Left ventricle myocardium superior (tissue), 1 donor: Measurements from ENCODE around the gene ZFPM1. TPM values are rescaled to one million over a fixed set of nuclear protein-coding genes. Genes with fewer than 3 reads are reported as not detected.

Experiments used
- ATAC-seq: fragments of 200-7000 bp; cut with Tn5 transposase; one replicate; pipeline ENCODE4 v1.9.1; 2020; ENCODE audit warnings: mild to moderate bottlenecking, moderate library complexity
- DNase-seq: peaks from one replicate; pipeline ENCODE4 v3.0.0-alpha.2; 2020
- intact Hi-C: fragments of 100-400 bp; cut with micrococcal nuclease; formaldehyde crosslinking; loops from one replicate; pipeline ENCODE4 v1.11.0; 2022
- total RNA-seq: library from RNA; stranded (reverse); fragmentation: NEBNext Ultra II Directional; extraction: Animal tissue kit (Norgen Biotek cat#: 25700); gene quantifications from one replicate; pipeline ENCODE4 v1.2.1, GENCODE V29; 2021
- donor health status: DM: no; HTN: yes; CAD: no; lungs with severe emphysema.

ZFPM1 gene
- total RNA-seq, 1 donor from 2014 or later = 3.5 TPM

DNA sequence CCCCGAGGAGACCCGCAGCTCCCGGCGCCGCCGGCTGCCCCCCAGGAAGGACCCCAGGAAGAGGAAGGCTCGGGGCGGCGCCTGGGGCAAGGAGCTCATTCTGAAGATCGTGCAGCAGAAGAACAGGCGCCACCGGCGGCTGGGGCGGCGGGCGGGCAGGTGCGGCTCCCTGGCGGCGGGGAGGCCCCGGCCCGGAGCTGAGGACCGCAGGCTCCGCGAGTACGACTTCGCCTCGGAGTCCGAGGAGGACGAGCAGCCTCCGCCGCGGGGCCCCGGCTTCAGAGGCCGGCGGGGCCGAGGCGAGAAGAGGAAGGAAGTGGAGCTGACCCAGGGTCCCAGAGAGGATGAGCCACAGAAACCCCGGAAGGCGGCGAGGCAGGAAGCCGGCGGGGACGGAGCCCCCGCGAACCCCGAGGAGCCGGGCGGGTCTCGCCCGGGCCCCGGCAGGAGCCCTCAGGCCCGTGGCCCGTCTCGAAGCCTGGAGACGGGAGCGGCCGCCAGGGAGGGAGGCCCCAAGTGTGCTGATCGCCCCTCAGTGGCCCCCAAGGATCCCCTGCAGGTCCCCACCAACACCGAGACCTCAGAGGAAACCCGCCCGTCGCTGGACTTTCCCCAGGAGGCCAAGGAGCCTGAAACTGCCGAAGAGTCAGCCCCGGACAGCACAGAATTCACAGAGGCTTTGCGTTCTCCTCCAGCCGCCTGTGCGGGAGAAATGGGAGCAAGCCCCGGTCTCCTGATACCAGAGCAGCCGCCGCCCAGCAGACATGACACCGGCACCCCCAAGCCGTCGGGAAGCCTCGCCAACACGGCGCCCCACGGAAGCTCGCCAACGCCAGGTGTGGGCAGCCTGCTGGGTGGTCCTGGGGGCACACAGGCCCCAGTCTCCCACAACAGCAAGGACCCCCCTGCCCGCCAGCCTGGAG is 22.3 kb upstream of the ZFPM1 start:
- intact Hi-C loops = no loop called here
- DNase-seq (peak; percentile 65), ATAC-seq (peak; percentile 41)

GRCh38 chr16:88431651-88432050 is 21.4 kb upstream of the ZFPM1 start:
- intact Hi-C loops = no loop called here
- ATAC-seq = no peak

DNA sequence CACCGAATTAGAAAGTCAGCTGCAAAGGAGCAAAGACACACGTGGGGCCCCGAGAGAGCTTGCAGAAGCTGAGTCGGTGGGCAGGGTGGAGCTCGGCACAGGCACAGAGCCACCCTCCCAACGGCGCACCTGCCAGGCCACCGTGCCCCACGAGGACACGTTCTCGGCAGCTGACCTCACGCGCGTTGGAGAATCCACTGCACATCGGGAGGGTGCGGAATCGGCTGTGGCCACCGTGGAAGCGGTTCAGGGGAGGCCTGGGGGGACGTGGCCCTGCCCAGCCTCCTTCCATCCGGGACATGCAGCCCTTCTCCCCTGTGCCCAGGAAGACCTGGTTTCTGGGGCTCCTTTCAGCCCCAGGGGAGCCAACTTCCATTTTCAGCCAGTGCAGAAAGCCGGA is 20.9 kb upstream of the ZFPM1 start:
- DNase-seq (no peak), ATAC-seq (no peak)
- intact Hi-C loops = no loop called here

More at GRCh38 chr16:88431651-88432050, 21.4 kb upstream of the ZFPM1 start:
- DNase-seq = no peak

DNA sequence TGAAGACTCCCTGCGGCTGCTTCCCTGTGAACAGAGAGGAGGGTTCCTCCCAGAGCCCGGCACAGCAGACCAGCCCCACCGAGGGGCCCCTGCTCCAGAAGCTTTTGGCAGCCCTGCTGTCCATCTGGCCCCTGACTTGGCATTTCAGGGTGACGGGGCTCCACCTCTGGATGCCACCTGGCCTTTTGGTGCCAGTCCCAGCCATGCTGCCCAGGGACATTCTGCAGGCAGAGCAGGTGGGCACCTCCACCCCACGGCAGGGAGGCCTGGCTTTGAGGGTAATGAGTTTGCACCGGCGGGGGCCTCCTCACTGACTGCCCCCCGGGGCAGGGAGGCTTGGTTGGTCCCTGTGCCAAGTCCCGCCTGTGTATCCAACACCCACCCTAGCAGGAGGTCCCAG is 20.3 kb upstream of the ZFPM1 start:
- no peak for DNase-seq
- intact Hi-C loops = no loop called here
- no peak for ATAC-seq

GRCh38 chr16:88433632-88434352 is 19.3 kb upstream of the ZFPM1 start:
- DNase-seq (no peak), ATAC-seq (no peak)
- intact Hi-C loops = no loop called here

GRCh38 chr16:88434353-88434690 is 18.8 kb upstream of the ZFPM1 start:
- intact Hi-C loops = no loop called here
- DNase-seq (no peak), ATAC-seq (no peak)

- ATAC-seq = no peak
- intact Hi-C loops = no loop called here
- no peak for DNase-seq
These were observed 18.3 kb upstream of the ZFPM1 start for GRCh38 chr16:88434746-88435145.

- ATAC-seq (no peak), DNase-seq (no peak)
- intact Hi-C loops = no loop called here
These were observed 17.4 kb upstream of the ZFPM1 start for GRCh38 chr16:88435437-88436355.

GRCh38 chr16:88436796-88437195 is 16.3 kb upstream of the ZFPM1 start:
- intact Hi-C loops = no loop called here
- no peak for DNase-seq

GRCh38 chr16:88437367-88437964 is 15.6 kb upstream of the ZFPM1 start:
- DNase-seq (peak; percentile 79), ATAC-seq (peak; percentile 53)
- intact Hi-C loops = no loop called here

More at GRCh38 chr16:88436796-88437195, 16.3 kb upstream of the ZFPM1 start:
- ATAC-seq = no peak

- no peak for ATAC-seq
- intact Hi-C loops = no loop called here
These were observed 14.8 kb upstream of the ZFPM1 start for GRCh38 chr16:88438084-88438870.

DNA sequence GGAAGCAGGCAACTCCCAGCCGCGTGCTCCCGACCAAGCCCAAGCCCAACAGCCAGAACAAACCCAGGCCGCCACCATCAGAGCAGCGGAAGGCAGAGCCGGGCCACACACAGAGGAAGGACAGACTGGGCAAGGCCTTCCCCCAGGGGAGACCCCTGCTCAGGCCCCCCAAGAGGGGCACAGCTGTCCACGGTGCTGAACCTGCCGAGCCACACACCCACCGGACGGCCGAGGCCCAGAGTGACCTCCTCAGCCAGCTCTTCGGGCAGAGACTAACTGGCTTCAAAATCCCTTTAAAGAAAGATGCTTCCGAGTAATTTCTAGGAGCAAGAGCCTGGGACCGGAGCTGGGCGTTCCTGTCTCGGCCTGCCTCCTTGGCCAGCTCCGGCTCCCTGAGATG is 14.1 kb upstream of the ZFPM1 start:
- ATAC-seq (no peak), DNase-seq (no peak)
- intact Hi-C loops = no loop called here

More at GRCh38 chr16:88438084-88438870, 14.8 kb upstream of the ZFPM1 start:
- DNase-seq = no peak

DNA sequence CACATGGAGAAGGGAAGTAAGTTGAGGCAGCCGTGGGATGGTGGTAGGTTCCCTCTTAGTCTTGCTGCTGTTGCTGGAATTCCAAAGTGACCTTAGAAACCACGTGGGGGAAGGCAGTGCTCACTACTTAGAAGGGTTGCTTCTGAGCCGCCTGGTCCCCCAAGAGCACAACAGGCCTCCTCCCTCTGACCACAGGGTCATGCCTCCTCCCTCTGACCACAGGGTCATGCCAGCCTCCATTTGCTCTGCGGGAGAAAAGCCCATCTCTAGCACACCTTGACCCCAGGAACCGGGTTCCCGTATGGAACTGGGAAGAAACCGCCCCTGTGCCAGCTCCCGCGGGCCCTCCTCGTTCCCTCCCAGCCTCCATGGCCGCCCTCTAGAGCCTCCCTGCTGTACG is 13.4 kb upstream of the ZFPM1 start:
- DNase-seq (no peak), ATAC-seq (no peak)
- intact Hi-C loops = no loop called here

- ATAC-seq = no peak
- DNase-seq = no peak
- intact Hi-C loops = no loop called here
These were observed 13.0 kb upstream of the ZFPM1 start for GRCh38 chr16:88440111-88440510.

DNA sequence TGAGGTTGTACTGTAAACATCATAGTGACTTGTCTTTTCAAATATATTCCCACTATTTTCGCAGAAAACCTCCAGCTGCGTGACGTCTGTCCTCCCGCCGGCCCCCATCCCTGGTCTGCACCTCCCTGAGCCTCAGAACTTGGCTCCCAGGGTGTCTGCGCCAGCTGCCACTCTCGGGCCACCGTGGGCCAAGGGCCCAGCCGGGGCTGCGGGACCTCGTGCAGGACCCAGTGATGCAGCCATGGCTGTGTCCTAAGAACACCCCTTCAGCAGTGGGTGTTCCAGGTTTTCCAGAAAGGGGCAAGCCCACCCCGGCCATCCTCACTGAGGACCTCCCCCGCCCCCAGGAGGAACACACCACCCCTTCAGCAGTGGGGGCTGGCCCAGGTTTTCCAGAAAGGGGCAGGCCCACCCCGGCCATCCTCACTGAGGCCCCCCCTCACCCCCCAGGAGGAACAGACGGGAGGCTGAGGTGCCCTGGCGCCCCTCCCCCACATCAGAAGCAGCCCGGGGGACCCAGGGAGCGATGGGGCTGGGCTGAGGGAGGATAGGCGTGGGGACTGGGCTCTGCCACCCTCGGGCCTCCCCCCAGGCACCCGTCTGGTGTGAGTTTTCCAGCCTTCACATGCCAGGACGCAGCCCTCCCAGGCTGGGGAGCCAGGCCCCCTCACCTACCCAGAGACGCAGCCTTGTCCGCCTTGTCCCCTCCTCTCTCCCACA is 12.2 kb upstream of the ZFPM1 start:
- DNase-seq (no peak), ATAC-seq (no peak)
- intact Hi-C loops = no loop called here

GRCh38 chr16:88441460-88441859 is 11.6 kb upstream of the ZFPM1 start:
- no peak for ATAC-seq
- intact Hi-C loops = no loop called here
- no peak for DNase-seq

DNA sequence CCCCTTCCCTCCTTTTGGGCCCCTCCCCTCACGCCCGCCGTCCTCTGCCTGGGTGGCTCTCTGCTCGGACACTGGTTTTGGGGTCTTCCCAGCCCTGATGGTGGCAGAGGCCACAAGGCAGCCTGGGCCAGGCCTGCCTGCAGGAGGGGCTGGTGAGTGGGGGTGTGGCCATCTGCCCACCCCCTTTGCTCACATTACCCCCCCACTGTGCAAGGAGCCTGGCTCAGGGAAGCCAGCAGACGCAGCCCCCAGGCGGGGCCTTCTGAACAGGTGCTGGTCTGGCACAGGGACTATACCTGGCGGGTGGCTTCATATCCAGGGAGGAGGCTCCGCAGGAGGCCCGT is 10.7 kb upstream of the ZFPM1 start:
- ATAC-seq (no peak), DNase-seq (no peak)
- intact Hi-C loops = no loop called here
